GM12878 (cell line): ENCODE data around the gene TSTD2. TPM values are rescaled to one million over a fixed set of nuclear protein-coding genes. Genes with fewer than 3 reads are reported as not detected.

Experiments
- ATAC-seq: fragments of 200-7000 bp; cut with Tn5 transposase; 3 replicates; pipeline ENCODE4 v1.9.1; 2020; ENCODE audit warnings: mild to moderate bottlenecking, moderate library complexity
- BruUV-seq: library from RNA; stranded (reverse); fragments of 400-500 nt; replicated peaks from 2 replicates; lab custom pipeline; 2021; lab: Mats Ljungman, UMichigan
- CTCF ChIA-PET: fragments of 300-600 bp; sonication (Branson Sonifier 250); formaldehyde crosslinking; extraction: SDS; loops from one replicate; lab custom pipeline; 2021; ENCODE audit warnings: inconsistent platforms; lab: Yijun Ruan, JAX
- POLR2A ChIA-PET: fragments of 350-600 bp; formaldehyde crosslinking; extraction: SDS; loops from one replicate; lab custom pipeline; 2021; ENCODE audit warnings: inconsistent platforms; lab: Charles Lee
- RAD21 ChIA-PET: fragments of 300-600 bp; sonication (Branson Sonifier 250); formaldehyde crosslinking; loops from one replicate; lab custom pipeline; 2023; ENCODE audit warnings: antibody characterized with exemption; ENCODE audit not compliant: unreplicated experiment; lab: Charles Lee
- SMC1A ChIA-PET: fragments of 300-600 bp; sonication (Branson Sonifier 250); formaldehyde crosslinking; loops from one replicate; lab custom pipeline; 2023; ENCODE audit not compliant: unreplicated experiment, uncharacterized antibody; lab: Charles Lee
- DNase-seq: peaks from one replicate; pipeline ENCODE4 v3.0.0-alpha.2; 2011; ENCODE audit warnings: low read depth, low spot score
- FAIRE-seq: peaks from 3 replicates; lab custom pipeline; 2011; peaks lifted over from hg19 to GRCh38; lab: Jason Lieb, UNC
- H2AFZ ChIP-seq: 2 replicates; pipeline ENCODE4 v1.6.0; 2011; ENCODE audit warnings: low read depth, low read length, control low read depth; ENCODE audit not compliant: control insufficient read depth
- H3K27ac ChIP-seq: 2 replicates; pipeline ENCODE4 v1.5.1; 2011; ENCODE audit warnings: control low read depth; ENCODE audit not compliant: control insufficient read depth, insufficient read depth
- H3K27me3 ChIP-seq, 2 experiments: replicated peaks in 1 of 2; 2 replicates each; pipeline versions ENCODE4 v1.6.0 to v1.6.1; 2011; ENCODE audit warnings: low read length in 1 of 2; ENCODE audit not compliant: control insufficient read depth in 2 of 2, insufficient read depth in 2 of 2
- H3K36me3 ChIP-seq, 2 experiments: 2 replicates each; pipeline ENCODE4 v1.5.1; 2011; ENCODE audit warnings: low read length in 1 of 2; ENCODE audit not compliant: control insufficient read depth in 2 of 2, insufficient read depth in 2 of 2
- H3K4me1 ChIP-seq: 2 replicates; pipeline ENCODE4 v1.6.1; 2011; ENCODE audit warnings: mild to moderate bottlenecking, low read length, moderate library complexity, mixed read lengths; ENCODE audit not compliant: control insufficient read depth, insufficient read depth
- H3K4me2 ChIP-seq: 2 replicates; pipeline ENCODE4 v1.6.0; 2011; ENCODE audit warnings: control low read depth; ENCODE audit not compliant: control insufficient read depth, insufficient read depth
- H3K4me3 ChIP-seq: fragments of 200-600 bp; sonication (generic); 2 replicates; pipeline ENCODE4 v1.5.1; 2016
- H3K79me2 ChIP-seq: 2 replicates; pipeline ENCODE4 v1.6.0; 2011; ENCODE audit warnings: low read length; ENCODE audit not compliant: control insufficient read depth, insufficient read depth
- H3K9ac ChIP-seq: 2 replicates; pipeline ENCODE4 v1.8.0; 2011; ENCODE audit warnings: low read length, control low read depth, mixed read lengths; ENCODE audit not compliant: control insufficient read depth, insufficient read depth
- H3K9me3 ChIP-seq: replicated peaks from 3 replicates; pipeline ENCODE4 v1.5.1; 2011; ENCODE audit warnings: mild to moderate bottlenecking, low read length; ENCODE audit not compliant: control insufficient read depth, insufficient read depth
- H4K20me1 ChIP-seq: 2 replicates; pipeline ENCODE4 v1.6.0; 2011; ENCODE audit not compliant: control insufficient read depth, insufficient read depth
- CBFB ChIP-seq: IDR thresholded peaks from 2 replicates; pipeline ENCODE4 v1.6.1; 2016; ENCODE audit warnings: antibody characterized with exemption, low read depth
- HDAC2 ChIP-seq: fragments of 200-600 bp; sonication (generic); IDR thresholded peaks from 2 replicates; pipeline ENCODE4 v1.6.1; 2017
- NBN ChIP-seq: fragments of 450-650 bp; IDR thresholded peaks from 2 replicates; pipeline ENCODE4 v1.6.1; 2016
- NR2C1 ChIP-seq: fragments of 450-650 bp; IDR thresholded peaks from 2 replicates; pipeline ENCODE4 v1.6.1; 2017; ENCODE audit warnings: antibody characterized with exemption, mild to moderate bottlenecking, moderate library complexity
- NR2F1 ChIP-seq: fragments of 450-650 bp; conservative IDR thresholded peaks from 2 replicates; pipeline ENCODE4 v1.6.1; 2017; ENCODE audit warnings: mild to moderate bottlenecking
- RB1 ChIP-seq: fragments of 450-650 bp; formaldehyde crosslinking; IDR thresholded peaks from 2 replicates; pipeline ENCODE4 v1.6.1; 2017; ENCODE audit warnings: mild to moderate bottlenecking, borderline replicate concordance
- SUPT20H ChIP-seq: IDR thresholded peaks from 2 replicates; pipeline ENCODE4 v1.6.1; 2011; ENCODE audit warnings: low read depth, mild to moderate bottlenecking, low read length, moderate library complexity, borderline replicate concordance; ENCODE audit not compliant: control insufficient read depth
- TCF12 ChIP-seq: IDR thresholded peaks from 2 replicates; pipeline ENCODE4 v1.6.1; 2011; ENCODE audit warnings: low read depth, mild to moderate bottlenecking, low read length
- ZNF217 ChIP-seq: fragments of 450-650 bp; IDR thresholded peaks from 2 replicates; pipeline ENCODE4 v1.6.1; 2017; ENCODE audit warnings: antibody characterized with exemption, mild to moderate bottlenecking
- WGBS: methylation state at CpG from one replicate; pipeline ENCODE4 v1.1.6; 2016; ENCODE audit warnings: low lambda C conversion rate; ENCODE audit not compliant: insufficient replicate concordance, insufficient coverage; ENCODE audit errors: missing lambda C conversion rate; 5-methylcytosine and 5-hydroxymethylcytosine counted together
- in situ Hi-C: fragments of 300-500 bp; cut with MboI; formaldehyde crosslinking; loops from 9 replicates; pipeline ENCODE4 v1.14.3; 2018; ENCODE audit warnings: mixed read lengths
- intact Hi-C: fragments of 100-400 bp; cut with micrococcal nuclease; formaldehyde crosslinking; loops from one replicate; pipeline ENCODE4 v1.14.2; 2022; ENCODE audit not compliant: unreplicated experiment
- polyA plus RNA-seq, 11 experiments: library from polyadenylated mRNA; depleted of rRNA in 4 of 11; unstranded in 6 of 11; stranded (reverse) in 5 of 11; fragments of >200 nt; fragmentation: Nextera tagmentation in 4 of 11; fragmentation: Illumina TruSeq in 1 of 11; extraction: Ambion mirVana in 4 of 11; extraction: Trizol in 1 of 11; gene quantifications; 1 replicate in 1 of 11; 2 replicates in 10 of 11; pipeline versions ENCODE4 v1.2.1 to v1.2.3, GENCODE V29; 2011 to 2016; ENCODE audit warnings: inconsistent platforms in 2 of 11, missing spikeins in 2 of 11, low read depth in 1 of 11
- total RNA-seq, 4 experiments: library from RNA; depleted of rRNA in 3 of 4; stranded (reverse); fragments of >200 nt in 3 of 4; fragmentation: Illumina TruSeq in 1 of 4; extraction: Trizol in 1 of 4; gene quantifications; 2 replicates each; pipeline versions ENCODE4 v1.2.1 to v1.2.3, GENCODE V29; 2013 to 2021
- TF ChIP-seq, protein P1 (sequence below): fragments of 450-650 bp; formaldehyde crosslinking; IDR thresholded peaks from 2 replicates; pipeline ENCODE4 v1.4.0; 2022; ENCODE audit warnings: mild to moderate bottlenecking, moderate library complexity
- TF ChIP-seq, protein P2 (sequence below): fragments of 450-650 bp; IDR thresholded peaks from 2 replicates; pipeline ENCODE4 v1.6.1; 2016; ENCODE audit warnings: mild to moderate bottlenecking
- TF ChIP-seq, protein P3 (sequence below): fragments of 450-650 bp; IDR thresholded peaks from 2 replicates; pipeline ENCODE4 v1.6.1; 2017; ENCODE audit warnings: antibody characterized with exemption, mild to moderate bottlenecking, moderate library complexity
- TF ChIP-seq, protein P4 (sequence below): IDR thresholded peaks from 2 replicates; pipeline ENCODE4 v1.6.1; 2012; ENCODE audit warnings: improper control_type of control experiment, low read depth, low read length; ENCODE audit not compliant: insufficient replicate concordance

TSTD2 gene
- total and polyA plus RNA-seq, 10 of the 15 experiments (the other 5 are each of a cell fraction or from before 2014, with no cell fraction given): 5.0 to 30.6 (median 14.1) TPM

DNA sequence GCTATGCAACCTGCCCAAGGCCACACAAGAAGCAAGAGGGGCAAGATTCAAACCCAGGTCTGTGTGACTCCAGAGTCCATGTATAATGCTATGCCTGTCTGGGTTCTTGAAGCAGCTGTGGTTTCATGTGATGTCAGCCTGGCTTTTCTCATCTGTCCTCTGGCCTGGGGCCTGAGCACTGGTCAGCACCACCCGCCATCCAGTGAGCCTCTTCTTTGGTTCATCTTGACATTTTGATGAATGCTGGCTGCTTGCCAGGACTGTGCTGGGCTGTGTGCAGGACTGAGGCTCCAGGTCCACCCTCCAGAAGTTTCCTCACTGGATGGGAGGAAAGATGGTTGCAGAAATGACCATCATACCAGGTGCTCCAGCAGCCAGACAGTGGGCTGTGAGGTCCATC is 61.5 kb downstream of the TSTD2 start:
- no TSS peak for BruUV-seq
- SMC1A ChIA-PET: interaction anchor here (1.1 to 1.5 kb wide), 2 partner anchors 66 to 156 kb away, joined by 3 read pairs; no protein-coding TSS in a partner anchor
- no peak for FAIRE-seq
- CTCF ChIA-PET: interaction anchor here (1.2 kb wide), 1 partner anchor 101 kb away, joined by 3 read pairs; no protein-coding TSS in a partner anchor
- Histone ChIP-seq H3K4me3 (no peak overlapping the region), H3K9me3 (no peaks in the 10 kb centered on the region; the same call in 2 of the 3 replicates), H3K27ac (no peak overlapping the region), H3K9ac (no peak overlapping the region), H3K79me2 (no peaks in the 10 kb centered on the region), H2AFZ (no peak overlapping the region), H3K36me3 (peaks cover 7 to 14% of the 10 kb centered on the region in 2 experiments; a peak in 3 of 4 replicates), H3K27me3 (no peaks in the 10 kb centered on the region), H3K4me1 (no peaks in the 10 kb centered on the region), H4K20me1 (no peaks in the 10 kb centered on the region), H3K4me2 (no peak overlapping the region)
- intact Hi-C loops (no loop called here), in situ Hi-C loops (no loop called here)
- ATAC-seq: no peak
- RAD21 ChIA-PET: no interaction called here
- WGBS: 100% methylated on average over 1 of the region's 1 CpG
- POLR2A ChIA-PET: no interaction called here
- DNase-seq: no peak
- TF ChIP-seq TCF12 (no peak), NR2C1 (no peak), NBN (no peak), RB1 (no peak), NR2F1 (no peak), HDAC2 (no peak), SUPT20H (no peak), CBFB (no peak), ZNF217 (no peak)
- TF ChIP-seq, protein P1, sequence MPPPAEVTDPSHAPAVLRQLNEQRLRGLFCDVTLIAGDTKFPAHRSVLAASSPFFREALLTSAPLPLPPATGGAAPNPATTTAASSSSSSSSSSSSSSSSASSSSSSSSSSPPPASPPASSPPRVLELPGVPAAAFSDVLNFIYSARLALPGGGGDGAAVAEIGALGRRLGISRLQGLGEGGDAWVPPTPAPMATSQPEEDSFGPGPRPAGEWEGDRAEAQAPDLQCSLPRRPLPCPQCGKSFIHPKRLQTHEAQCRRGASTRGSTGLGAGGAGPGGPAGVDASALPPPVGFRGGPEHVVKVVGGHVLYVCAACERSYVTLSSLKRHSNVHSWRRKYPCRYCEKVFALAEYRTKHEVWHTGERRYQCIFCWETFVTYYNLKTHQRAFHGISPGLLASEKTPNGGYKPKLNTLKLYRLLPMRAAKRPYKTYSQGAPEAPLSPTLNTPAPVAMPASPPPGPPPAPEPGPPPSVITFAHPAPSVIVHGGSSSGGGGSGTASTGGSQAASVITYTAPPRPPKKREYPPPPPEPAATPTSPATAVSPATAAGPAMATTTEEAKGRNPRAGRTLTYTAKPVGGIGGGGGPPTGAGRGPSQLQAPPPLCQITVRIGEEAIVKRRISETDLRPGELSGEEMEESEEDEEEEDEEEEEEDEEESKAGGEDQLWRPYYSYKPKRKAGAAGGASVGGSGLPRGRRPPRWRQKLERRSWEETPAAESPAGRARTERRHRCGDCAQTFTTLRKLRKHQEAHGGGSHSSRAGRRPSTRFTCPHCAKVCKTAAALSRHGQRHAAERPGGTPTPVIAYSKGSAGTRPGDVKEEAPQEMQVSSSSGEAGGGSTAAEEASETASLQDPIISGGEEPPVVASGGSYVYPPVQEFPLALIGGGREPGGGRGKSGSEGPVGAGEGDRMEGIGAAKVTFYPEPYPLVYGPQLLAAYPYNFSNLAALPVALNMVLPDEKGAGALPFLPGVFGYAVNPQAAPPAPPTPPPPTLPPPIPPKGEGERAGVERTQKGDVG (CRISPR knock-in tag): no peak
- TF ChIP-seq, protein P2, sequence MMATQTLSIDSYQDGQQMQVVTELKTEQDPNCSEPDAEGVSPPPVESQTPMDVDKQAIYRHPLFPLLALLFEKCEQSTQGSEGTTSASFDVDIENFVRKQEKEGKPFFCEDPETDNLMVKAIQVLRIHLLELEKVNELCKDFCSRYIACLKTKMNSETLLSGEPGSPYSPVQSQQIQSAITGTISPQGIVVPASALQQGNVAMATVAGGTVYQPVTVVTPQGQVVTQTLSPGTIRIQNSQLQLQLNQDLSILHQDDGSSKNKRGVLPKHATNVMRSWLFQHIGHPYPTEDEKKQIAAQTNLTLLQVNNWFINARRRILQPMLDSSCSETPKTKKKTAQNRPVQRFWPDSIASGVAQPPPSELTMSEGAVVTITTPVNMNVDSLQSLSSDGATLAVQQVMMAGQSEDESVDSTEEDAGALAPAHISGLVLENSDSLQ: no peak
- TF ChIP-seq, protein P3, sequence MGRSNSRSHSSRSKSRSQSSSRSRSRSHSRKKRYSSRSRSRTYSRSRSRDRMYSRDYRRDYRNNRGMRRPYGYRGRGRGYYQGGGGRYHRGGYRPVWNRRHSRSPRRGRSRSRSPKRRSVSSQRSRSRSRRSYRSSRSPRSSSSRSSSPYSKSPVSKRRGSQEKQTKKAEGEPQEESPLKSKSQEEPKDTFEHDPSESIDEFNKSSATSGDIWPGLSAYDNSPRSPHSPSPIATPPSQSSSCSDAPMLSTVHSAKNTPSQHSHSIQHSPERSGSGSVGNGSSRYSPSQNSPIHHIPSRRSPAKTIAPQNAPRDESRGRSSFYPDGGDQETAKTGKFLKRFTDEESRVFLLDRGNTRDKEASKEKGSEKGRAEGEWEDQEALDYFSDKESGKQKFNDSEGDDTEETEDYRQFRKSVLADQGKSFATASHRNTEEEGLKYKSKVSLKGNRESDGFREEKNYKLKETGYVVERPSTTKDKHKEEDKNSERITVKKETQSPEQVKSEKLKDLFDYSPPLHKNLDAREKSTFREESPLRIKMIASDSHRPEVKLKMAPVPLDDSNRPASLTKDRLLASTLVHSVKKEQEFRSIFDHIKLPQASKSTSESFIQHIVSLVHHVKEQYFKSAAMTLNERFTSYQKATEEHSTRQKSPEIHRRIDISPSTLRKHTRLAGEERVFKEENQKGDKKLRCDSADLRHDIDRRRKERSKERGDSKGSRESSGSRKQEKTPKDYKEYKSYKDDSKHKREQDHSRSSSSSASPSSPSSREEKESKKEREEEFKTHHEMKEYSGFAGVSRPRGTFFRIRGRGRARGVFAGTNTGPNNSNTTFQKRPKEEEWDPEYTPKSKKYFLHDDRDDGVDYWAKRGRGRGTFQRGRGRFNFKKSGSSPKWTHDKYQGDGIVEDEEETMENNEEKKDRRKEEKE: no peak
- TF ChIP-seq, protein P4, sequence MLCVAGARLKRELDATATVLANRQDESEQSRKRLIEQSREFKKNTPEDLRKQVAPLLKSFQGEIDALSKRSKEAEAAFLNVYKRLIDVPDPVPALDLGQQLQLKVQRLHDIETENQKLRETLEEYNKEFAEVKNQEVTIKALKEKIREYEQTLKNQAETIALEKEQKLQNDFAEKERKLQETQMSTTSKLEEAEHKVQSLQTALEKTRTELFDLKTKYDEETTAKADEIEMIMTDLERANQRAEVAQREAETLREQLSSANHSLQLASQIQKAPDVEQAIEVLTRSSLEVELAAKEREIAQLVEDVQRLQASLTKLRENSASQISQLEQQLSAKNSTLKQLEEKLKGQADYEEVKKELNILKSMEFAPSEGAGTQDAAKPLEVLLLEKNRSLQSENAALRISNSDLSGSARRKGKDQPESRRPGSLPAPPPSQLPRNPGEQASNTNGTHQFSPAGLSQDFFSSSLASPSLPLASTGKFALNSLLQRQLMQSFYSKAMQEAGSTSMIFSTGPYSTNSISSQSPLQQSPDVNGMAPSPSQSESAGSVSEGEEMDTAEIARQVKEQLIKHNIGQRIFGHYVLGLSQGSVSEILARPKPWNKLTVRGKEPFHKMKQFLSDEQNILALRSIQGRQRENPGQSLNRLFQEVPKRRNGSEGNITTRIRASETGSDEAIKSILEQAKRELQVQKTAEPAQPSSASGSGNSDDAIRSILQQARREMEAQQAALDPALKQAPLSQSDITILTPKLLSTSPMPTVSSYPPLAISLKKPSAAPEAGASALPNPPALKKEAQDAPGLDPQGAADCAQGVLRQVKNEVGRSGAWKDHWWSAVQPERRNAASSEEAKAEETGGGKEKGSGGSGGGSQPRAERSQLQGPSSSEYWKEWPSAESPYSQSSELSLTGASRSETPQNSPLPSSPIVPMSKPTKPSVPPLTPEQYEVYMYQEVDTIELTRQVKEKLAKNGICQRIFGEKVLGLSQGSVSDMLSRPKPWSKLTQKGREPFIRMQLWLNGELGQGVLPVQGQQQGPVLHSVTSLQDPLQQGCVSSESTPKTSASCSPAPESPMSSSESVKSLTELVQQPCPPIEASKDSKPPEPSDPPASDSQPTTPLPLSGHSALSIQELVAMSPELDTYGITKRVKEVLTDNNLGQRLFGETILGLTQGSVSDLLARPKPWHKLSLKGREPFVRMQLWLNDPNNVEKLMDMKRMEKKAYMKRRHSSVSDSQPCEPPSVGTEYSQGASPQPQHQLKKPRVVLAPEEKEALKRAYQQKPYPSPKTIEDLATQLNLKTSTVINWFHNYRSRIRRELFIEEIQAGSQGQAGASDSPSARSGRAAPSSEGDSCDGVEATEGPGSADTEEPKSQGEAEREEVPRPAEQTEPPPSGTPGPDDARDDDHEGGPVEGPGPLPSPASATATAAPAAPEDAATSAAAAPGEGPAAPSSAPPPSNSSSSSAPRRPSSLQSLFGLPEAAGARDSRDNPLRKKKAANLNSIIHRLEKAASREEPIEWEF: no peak
